Raji (cell line): Measurements from ENCODE around the gene PNRC2.

Experiments used
- POLR2A ChIP-seq: IDR thresholded peaks from 2 replicates; pipeline ENCODE4 v1.6.1; 2011; ENCODE audit warnings: low read depth, low read length, control low read depth; ENCODE audit not compliant: insufficient read depth

PNRC2 gene

DNA sequence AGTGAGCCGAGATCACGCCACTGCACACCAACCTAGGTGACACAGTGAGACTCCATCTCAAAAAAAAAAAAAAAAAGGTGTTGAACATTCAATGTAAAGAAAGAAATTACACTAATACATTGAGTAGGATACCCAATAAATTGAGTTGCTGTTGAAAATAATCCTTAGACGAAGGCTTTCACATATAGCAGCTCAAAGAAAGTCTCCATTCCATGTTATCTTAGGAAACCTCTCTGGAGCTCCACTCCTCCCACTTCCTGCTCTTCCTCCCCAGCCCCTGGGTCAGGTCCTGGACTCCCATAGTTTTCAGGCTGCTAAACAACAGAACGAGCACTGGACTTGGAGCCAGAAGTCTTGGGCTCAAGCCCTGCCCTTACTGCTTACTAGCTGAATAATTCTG is 30.8 kb upstream of the PNRC2 start:
- no peak for TF ChIP-seq POLR2A

DNA sequence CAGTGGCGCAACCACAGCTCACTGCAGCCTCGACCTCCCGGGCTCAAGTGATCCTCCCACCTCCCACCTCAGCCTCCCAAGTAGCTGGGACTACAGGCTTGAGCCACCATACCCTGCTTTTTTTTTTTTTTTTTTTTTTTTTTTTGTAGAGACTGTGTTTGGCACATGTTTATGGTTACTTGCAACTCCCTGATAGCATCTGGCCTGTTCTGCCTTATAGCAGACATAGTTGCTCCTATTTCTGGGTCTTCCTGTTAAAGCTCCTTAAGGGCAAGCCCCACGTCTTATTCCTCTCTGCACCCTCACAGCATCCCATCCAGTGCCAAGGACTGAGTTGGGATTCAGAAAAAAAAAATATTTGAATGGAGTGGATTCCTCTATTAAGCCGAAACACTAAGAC is 29.4 kb upstream of the PNRC2 start:
- no peak for TF ChIP-seq POLR2A

- TF ChIP-seq POLR2A = no peak
Measured at GRCh38 chr1:23930861-23931490, 28.7 kb upstream of the PNRC2 start.

DNA sequence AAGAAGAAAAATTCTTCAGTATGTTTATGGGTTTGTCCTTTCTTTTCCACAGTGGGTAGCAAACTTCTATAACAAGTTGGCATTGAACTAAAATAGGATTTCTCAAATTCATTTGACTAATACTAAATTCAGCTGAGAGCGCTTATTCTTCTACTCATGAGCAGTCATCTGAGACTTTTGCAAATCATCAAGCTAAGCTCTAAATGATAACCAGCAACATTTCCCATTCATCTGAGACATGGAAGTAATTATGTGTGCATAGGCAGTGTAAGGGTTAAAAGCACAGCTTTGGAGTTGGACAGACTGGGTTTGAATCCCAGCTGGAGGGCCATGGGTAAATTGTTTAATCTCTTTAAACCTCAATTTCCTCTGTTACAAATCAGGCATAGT is 28.1 kb upstream of the PNRC2 start:
- TF ChIP-seq POLR2A = no peak

DNA sequence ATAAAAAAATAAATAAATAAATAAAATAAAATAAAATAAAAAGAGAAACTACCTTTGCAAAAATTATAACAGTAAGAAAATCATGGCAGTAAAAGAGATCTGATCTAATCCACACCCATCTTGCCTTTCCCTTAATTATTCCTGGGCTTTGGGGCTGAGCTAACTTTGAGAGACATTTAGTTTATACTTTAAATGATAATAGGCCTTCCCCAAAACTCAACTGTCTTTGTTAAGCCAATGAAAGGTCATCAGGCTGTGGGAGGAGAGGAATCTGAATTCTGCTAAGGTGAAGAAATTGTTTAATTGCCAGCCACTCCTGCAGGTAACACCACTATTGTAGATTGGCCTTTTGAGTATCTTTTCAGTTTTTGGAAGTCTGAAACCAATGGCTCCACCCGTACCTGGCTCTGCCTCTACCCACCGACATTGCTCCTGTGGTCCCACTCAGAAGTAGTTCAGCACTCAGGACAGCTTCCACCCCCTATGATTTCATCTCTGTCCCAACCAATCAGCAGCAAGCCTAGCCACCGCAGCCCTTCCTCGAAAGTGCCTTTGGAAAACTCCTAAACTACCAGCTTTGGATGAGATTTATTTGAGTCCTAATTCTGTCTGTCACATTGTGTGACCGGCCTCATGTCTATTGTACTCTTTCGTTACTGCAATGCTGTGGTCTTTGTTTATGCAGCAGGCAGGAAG is 23.0 kb upstream of the PNRC2 start:
- no peak for TF ChIP-seq POLR2A

DNA sequence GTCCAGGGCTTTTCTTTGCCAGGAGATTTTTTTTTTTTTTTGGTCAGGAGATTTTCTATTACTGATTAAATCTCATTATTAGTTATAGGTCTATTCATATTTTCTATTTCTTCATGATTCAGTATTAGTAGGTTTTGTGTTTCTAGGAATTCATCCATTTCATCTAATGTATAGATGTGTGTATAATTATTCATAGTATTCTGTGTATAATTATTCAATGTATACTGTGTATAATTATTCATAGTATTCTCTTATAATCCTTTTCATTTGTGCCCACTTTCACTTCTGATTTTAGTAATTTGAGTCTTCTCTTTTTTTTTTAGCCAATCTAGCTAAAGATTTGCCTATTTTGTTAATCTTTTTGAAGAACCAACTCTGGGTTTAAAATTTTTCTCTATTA is 12.3 kb upstream of the PNRC2 start:
- TF ChIP-seq POLR2A = no peak

- no peak for TF ChIP-seq POLR2A
Measured at GRCh38 chr1:23953020-23953419, 6.6 kb upstream of the PNRC2 start.

- TF ChIP-seq POLR2A = no peak
Measured at GRCh38 chr1:23957096-23957495, 2.5 kb upstream of the PNRC2 start.

GRCh38 chr1:23958810-23959460 is 693 bp upstream of the PNRC2 start:
- TF ChIP-seq POLR2A = peak; percentile 88

DNA sequence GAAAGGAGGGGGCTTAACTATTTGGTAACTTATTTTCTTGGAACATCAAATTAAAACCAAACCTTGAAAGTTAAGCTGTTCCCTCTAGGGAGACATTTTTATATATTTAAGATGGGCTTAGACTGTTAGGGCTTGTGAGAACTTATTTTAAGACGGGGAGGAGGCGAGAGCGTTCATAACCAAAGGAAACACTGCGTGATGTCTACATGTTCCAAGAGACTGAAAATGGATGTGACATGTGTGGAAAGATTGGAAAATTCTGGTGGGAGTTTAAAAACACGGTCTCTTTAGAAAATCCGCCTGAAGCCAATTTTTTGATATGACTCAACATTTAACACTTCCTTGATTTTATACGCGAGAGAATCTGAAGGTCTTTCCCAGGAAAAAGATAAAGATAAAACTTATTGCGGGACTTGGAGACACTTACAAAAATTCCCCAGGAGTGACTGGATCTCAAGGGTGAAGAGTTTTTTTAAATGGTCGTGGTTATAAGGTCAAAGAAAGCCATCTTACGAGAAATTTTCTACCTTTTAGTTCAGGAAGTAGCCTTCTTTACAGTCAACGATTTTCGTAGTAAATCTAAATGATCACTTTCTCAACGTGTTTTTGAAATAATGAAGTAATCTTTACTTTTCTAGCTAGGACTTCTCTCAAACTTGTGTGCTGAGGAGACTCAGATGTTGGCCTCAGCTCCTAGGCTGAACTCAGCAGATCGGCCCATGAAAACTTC is 828 bp downstream of the PNRC2 start:
- TF ChIP-seq POLR2A = no peak

DNA sequence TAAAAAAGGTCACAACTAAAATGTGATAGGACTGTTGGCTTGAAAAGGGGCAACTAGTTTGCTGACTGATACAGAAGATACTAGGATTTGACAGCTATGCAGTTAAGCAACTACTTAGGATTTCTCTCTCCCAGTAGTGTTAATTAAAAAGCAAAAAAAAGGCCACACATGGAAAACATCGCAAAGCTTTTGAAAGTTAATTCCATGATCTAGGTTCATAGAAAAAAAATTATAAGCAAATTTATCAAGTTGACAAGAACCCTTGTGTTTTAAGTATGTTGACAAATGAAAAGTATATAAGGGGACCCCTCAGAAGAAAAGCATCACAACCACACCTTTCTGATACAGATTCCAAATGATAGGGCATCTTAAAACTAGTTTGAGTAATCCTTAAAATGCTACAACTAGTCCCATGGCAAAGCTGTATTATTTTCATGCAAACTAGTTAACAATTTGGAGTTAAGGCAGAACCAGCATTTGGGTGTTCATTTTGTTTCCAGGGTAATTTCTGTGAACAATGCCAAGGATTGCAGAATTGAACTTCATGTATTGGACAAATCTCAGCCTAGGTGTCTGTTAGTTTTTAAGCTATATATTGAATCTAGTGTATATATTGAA is 4.1 kb downstream of the PNRC2 start:
- TF ChIP-seq POLR2A = 0 out of 2 replicates have a peak, but pooled peaks have one; percentile 11

DNA sequence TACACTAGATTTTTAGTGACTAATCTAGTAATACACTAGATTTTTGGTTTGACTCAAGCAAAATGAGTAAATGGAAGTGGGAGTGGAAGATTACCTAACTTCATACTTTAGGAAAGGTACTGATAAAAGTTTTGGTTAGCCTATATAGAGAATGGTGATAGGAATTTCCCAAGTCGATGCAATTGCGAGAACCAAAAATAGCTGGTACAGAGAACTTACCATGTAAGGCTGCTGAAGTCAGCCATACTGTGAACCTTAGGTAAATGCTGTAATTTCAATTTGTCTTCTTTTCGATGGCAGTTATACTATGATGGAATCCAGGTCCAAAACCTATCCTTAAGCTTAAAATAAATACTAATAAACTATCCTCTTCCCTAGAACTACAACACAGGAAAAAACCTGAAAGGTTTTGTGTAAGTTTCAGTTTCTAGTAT is 4.6 kb downstream of the PNRC2 start:
- TF ChIP-seq POLR2A = 0 out of 2 replicates have a peak, but pooled peaks have one; percentile 6

DNA sequence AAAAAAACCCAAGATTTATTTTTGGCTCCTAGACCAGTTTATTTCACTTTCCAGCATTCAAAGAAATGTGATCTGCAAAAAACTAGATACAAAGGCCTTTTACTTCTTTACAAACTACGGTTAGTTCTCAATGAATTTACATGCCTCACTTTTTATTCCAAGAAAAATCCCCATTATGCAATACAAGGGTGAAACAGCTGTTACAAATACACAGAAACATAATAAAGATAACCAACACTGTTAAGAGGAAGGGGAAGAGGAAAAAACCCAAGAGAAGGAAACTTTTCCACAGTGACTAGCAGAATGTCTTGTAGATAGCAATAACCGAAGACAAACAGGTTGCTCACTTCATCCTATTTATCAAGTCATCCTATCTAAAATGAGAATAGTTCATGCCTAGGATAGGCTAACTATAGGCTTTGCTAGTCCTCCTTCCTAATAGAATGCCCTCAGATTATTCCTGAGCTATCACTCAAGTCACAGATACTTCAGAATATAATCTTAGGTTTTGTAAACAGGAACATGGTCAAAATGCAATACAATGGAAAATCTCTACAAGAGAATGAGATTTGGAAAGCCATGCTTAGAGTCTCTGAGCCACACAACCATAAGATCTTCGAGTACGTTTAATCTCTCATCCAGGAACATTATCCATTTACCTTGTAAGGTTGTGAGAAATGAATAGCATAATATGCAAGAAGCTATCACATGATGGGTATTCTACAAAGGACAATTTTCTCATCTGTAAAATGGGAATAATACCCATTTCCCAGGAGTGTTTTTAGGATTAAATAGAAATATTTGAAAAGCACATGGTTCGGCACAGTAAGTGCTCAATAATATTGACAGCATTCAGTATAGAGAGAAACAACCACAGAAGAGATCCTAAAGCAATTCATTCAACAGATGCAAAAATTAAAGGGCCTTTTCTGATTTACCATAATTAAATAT is 5.4 kb downstream of the PNRC2 start:
- no peak for TF ChIP-seq POLR2A

DNA sequence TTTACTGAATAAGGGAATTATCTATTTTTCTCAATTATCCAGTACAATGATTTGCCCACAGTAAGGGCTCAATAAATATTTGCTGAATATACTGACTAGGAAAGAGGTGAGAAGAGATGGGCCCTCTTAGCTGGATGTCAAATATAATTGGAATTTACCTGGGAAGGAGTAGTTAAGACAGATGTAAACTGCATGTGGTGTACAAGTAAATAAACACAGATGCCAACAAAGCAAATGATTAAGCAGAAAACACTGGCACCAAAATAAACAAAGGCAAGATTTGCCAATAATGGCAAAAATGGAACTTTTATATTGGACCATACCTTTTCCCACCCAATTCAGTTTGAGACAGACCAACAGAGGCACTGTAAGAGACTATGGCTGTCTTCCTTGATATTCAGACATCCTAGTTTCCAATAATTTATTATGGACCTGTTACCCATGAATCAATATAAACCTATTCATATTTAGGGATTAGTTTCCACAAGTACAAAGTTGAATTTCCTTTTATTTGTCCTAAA is 7.4 kb downstream of the PNRC2 start:
- TF ChIP-seq POLR2A = no peak
